HCT116 (cell line): Measurements from ENCODE around the gene KRTAP4-3. TPM values are rescaled to one million over a fixed set of nuclear protein-coding genes. Genes with fewer than 3 reads are reported as not detected.

Experiments used
- ATAC-seq: fragments of 200-7000 bp; cut with Tn5 transposase; 2 replicates; pipeline ENCODE4 v1.9.1; 2020; ENCODE audit warnings: mild to moderate bottlenecking, moderate library complexity
- BruUV-seq: library from RNA; stranded (reverse); fragments of 400-500 nt; replicated peaks from 2 replicates; lab custom pipeline; 2021; lab: Mats Ljungman, UMichigan
- CTCF ChIA-PET: fragments of 300-600 bp; sonication (Branson Sonifier 250); formaldehyde crosslinking; loops from one replicate; lab custom pipeline; 2021; ENCODE audit warnings: antibody characterized with exemption; lab: Charles Lee
- POLR2A ChIA-PET: fragments of 300-600, 350-600 bp; sonication (Branson Sonifier 250); formaldehyde crosslinking; loops from one replicate; lab custom pipeline; 2021; ENCODE audit warnings: antibody characterized with exemption; lab: Charles Lee
- RAD21 ChIA-PET, 2 experiments: fragments of 300-600 bp; sonication (Branson Sonifier 250); formaldehyde crosslinking; loops; one replicate each; lab custom pipeline; 2023; ENCODE audit warnings: low total read pairs in 2 of 2; ENCODE audit not compliant: uncharacterized antibody in 2 of 2, unreplicated experiment in 2 of 2, low non-redundant PET in 1 of 2; lab: Charles Lee
- DNase-seq: peaks from one replicate; pipeline ENCODE4 v3.0.0-alpha.2; 2010; ENCODE audit warnings: low read depth, low spot score
- H2AFZ ChIP-seq: fragments of 200-600 bp; shearing (Covaris generic), sonication (generic); 2 replicates; pipeline ENCODE4 v1.6.1; 2017; ENCODE audit warnings: low read depth, mixed run types, mixed read lengths, antibody characterized with exemption, low read length; ENCODE audit not compliant: poor library complexity, severe bottlenecking
- H3K27ac ChIP-seq: 2 replicates; pipeline ENCODE4 v1.5.1; 2012; ENCODE audit warnings: low read depth, low read length
- H3K27me3 ChIP-seq: fragments of 200-600 bp; sonication (generic); 2 replicates; pipeline ENCODE4 v1.6.1; 2016; ENCODE audit warnings: mixed run types, low read length, mixed read lengths; ENCODE audit not compliant: insufficient read depth
- H3K36me3 ChIP-seq, 2 experiments: fragments of 200-500 bp in 1 of 2; fragments of 200-600 bp in 1 of 2; sonication (Bioruptor generic) in 1 of 2; sonication (generic) in 1 of 2; 2 replicates each; pipeline versions ENCODE4 v1.5.1 to v1.6.1; 2014 to 2016; ENCODE audit warnings: low read length in 2 of 2, inconsistent platforms in 1 of 2, mixed read lengths in 1 of 2, mixed run types in 1 of 2; ENCODE audit not compliant: insufficient read depth in 2 of 2, control insufficient read depth in 1 of 2
- H3K4me1 ChIP-seq, 2 experiments: fragments of 200-600 bp in 1 of 2; sonication (generic) in 1 of 2; 2 replicates each; pipeline versions ENCODE4 v1.5.1 to v1.6.1; 2012 to 2017; ENCODE audit warnings: low read length in 2 of 2, inconsistent platforms in 1 of 2, mild to moderate bottlenecking in 1 of 2, mixed read lengths in 1 of 2, mixed run types in 1 of 2, moderate library complexity in 1 of 2; ENCODE audit not compliant: insufficient read depth in 2 of 2, control insufficient read depth in 1 of 2
- H3K4me2 ChIP-seq: fragments of 200-600 bp; sonication (generic); 2 replicates; pipeline ENCODE4 v1.6.1; 2017; ENCODE audit warnings: mixed run types, low read length, mixed read lengths
- H3K4me3 ChIP-seq, 2 experiments: fragments of 200-600 bp in 1 of 2; sonication (generic) in 1 of 2; replicated peaks in 1 of 2; 2 replicates each; pipeline ENCODE4 v1.5.1; 2011 to 2016; ENCODE audit warnings: low read length in 2 of 2, control low read depth in 1 of 2, low read depth in 1 of 2, mild to moderate bottlenecking in 1 of 2, mixed read lengths in 1 of 2, mixed run types in 1 of 2
- H3K79me2 ChIP-seq: fragments of 200-600 bp; sonication (generic); 2 replicates; pipeline ENCODE4 v1.6.1; 2017; ENCODE audit warnings: mild to moderate bottlenecking, mixed run types, low read length, moderate library complexity, mixed read lengths; ENCODE audit not compliant: insufficient read depth
- H3K9ac ChIP-seq: fragments of 200-600 bp; sonication (generic); 2 replicates; pipeline ENCODE4 v1.6.1; 2016; ENCODE audit warnings: low read length, mixed read lengths
- H3K9me2 ChIP-seq: fragments of 200-600 bp; sonication (generic), shearing (Covaris generic); 2 replicates; pipeline ENCODE4 v1.6.1; 2017; ENCODE audit warnings: mixed run types, mild to moderate bottlenecking, moderate library complexity; ENCODE audit not compliant: insufficient read depth
- H3K9me3 ChIP-seq, 2 experiments: fragments of 200-500 bp in 1 of 2; fragments of 200-600 bp in 1 of 2; sonication (Bioruptor generic) in 1 of 2; sonication (generic) in 1 of 2; 2 replicates each; pipeline ENCODE4 v1.6.1; 2014 to 2017; ENCODE audit warnings: low read length in 2 of 2, mixed read lengths in 2 of 2, inconsistent platforms in 1 of 2, low read depth in 1 of 2, mild to moderate bottlenecking in 1 of 2, mixed run types in 1 of 2, moderate library complexity in 1 of 2; ENCODE audit not compliant: control insufficient read depth in 1 of 2, insufficient read depth in 1 of 2
- H4K20me1 ChIP-seq: fragments of 200-600 bp; sonication (generic), shearing (Covaris generic); 2 replicates; pipeline ENCODE4 v1.6.1; 2017; ENCODE audit warnings: mixed run types, mild to moderate bottlenecking, moderate library complexity; ENCODE audit not compliant: insufficient read depth
- CBX3 ChIP-seq: IDR thresholded peaks from 2 replicates; pipeline ENCODE4 v1.6.1; 2012; ENCODE audit warnings: low read depth
- CEBPB ChIP-seq: IDR thresholded peaks from 2 replicates; pipeline ENCODE4 v1.6.1; 2012; ENCODE audit warnings: low read depth
- EGR1 ChIP-seq: IDR thresholded peaks from 2 replicates; pipeline ENCODE4 v1.6.1; 2012; ENCODE audit warnings: low read depth
- ELF1 ChIP-seq: IDR thresholded peaks from 2 replicates; pipeline ENCODE4 v1.6.1; 2012; ENCODE audit warnings: low read depth, borderline replicate concordance
- EZH2phosphoT487 ChIP-seq: fragments of 200-600 bp; IDR thresholded peaks from 2 replicates; pipeline ENCODE4 v1.6.1; 2018; ENCODE audit warnings: antibody characterized with exemption, borderline replicate concordance
- FOSL1 ChIP-seq: IDR thresholded peaks from 2 replicates; pipeline ENCODE4 v1.6.1; 2012; ENCODE audit warnings: low read depth
- JUND ChIP-seq: IDR thresholded peaks from 2 replicates; pipeline ENCODE4 v1.6.1; 2012
- POLR2A ChIP-seq: IDR thresholded peaks from 2 replicates; pipeline ENCODE4 v1.7.0; 2011; ENCODE audit warnings: borderline replicate concordance; ENCODE audit not compliant: insufficient read depth, insufficient read length; ENCODE audit errors: extremely low read depth
- POLR2AphosphoS5 ChIP-seq: IDR thresholded peaks from 2 replicates; pipeline ENCODE4 v1.6.1; 2011; ENCODE audit warnings: mild to moderate bottlenecking, low read depth, low read length, moderate library complexity
- RAD21 ChIP-seq: IDR thresholded peaks from 2 replicates; pipeline ENCODE4 v1.6.1; 2012; ENCODE audit warnings: low read depth, mild to moderate bottlenecking
- SIN3A ChIP-seq: IDR thresholded peaks from 2 replicates; pipeline ENCODE4 v1.6.1; 2012; ENCODE audit warnings: low read depth
- SP1 ChIP-seq: IDR thresholded peaks from 2 replicates; pipeline ENCODE4 v1.6.1; 2012; ENCODE audit warnings: low read depth
- SRF ChIP-seq: IDR thresholded peaks from 2 replicates; pipeline ENCODE4 v1.6.1; 2012; ENCODE audit warnings: low read depth
- TCF7L2 ChIP-seq: IDR thresholded peaks from 2 replicates; pipeline ENCODE4 v1.7.0; 2011; ENCODE audit warnings: borderline replicate concordance, inconsistent platforms; ENCODE audit not compliant: insufficient read depth, insufficient read length; ENCODE audit errors: extremely low read depth
- YY1 ChIP-seq: IDR thresholded peaks from 2 replicates; pipeline ENCODE4 v1.6.1; 2011; ENCODE audit warnings: low read length, low read depth, moderate library complexity, mild to moderate bottlenecking; ENCODE audit not compliant: insufficient replicate concordance; ENCODE audit errors: extremely low read depth
- ZNF274 ChIP-seq: fragments of 200-500 bp; sonication (Bioruptor generic); IDR thresholded peaks from 2 replicates; pipeline ENCODE4 v1.6.1; 2014; ENCODE audit warnings: mild to moderate bottlenecking, low read depth, low read length, inconsistent platforms
- intact Hi-C: fragments of 100-400 bp; cut with micrococcal nuclease; formaldehyde crosslinking; loops from 2 replicates; pipeline ENCODE4 v1.10.0; 2022
- total RNA-seq: library from RNA; stranded (reverse); gene quantifications from one replicate; pipeline ENCODE4 v1.2.1, GENCODE V29; 2021; ENCODE audit not compliant: unreplicated experiment
- TF ChIP-seq, protein P1 (sequence below), 3 experiments: fragments of 200-600 bp in 1 of 3; sonication (generic) in 1 of 3; IDR thresholded peaks in 2 of 3; conservative IDR thresholded peaks in 1 of 3; 2 replicates each; pipeline ENCODE4 v1.5.1; 2012 to 2017; ENCODE audit warnings: low read depth in 2 of 3, low read length in 2 of 3, antibody characterized with exemption in 1 of 3, borderline replicate concordance in 1 of 3, control low read depth in 1 of 3, mild to moderate bottlenecking in 1 of 3, mixed read lengths in 1 of 3, mixed run types in 1 of 3, moderate library complexity in 1 of 3; ENCODE audit not compliant: insufficient read depth in 1 of 3
- TF ChIP-seq, protein P2 (sequence below): IDR thresholded peaks from 2 replicates; pipeline ENCODE4 v1.6.1; 2012
- TF ChIP-seq, protein P3 (sequence below): IDR thresholded peaks from 2 replicates; pipeline ENCODE4 v1.6.1; 2012
- TF ChIP-seq, protein P4 (sequence below): IDR thresholded peaks from 2 replicates; pipeline ENCODE4 v1.6.1; 2012; ENCODE audit warnings: low read depth

KRTAP4-3 gene
- total RNA-seq, 1 experiment from 2014 or later, result not detected

DNA sequence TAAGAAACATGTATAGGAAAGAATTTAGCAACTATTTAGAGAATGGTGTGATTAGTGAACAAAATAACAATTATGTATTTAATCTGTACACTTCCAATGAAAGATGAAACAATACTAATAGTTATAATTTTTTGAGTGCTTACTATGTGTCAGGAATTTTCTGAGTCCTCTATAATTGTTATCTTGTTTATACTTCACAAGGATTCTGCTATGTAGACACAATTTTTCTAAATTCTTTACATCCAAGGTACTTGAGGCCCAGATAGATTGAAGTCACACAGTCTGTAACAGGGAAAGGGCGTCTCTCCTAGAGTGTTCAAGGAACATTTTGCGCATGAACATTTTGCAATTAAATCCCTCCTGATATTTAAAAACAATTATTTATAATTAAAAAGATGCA is 43.0 kb downstream of the KRTAP4-3 start:
- Histone ChIP-seq H3K4me3 (no peak overlapping the region), H3K9ac (no peak overlapping the region), H4K20me1 (no peaks in the 10 kb centered on the region), H3K4me1 (peaks cover 0 to 27% of the 10 kb centered on the region in 2 experiments; a peak in 2 of 4 replicates), H3K27ac (peak overlapping the region; percentile 2; the same call in 1 of the 2 replicates), H3K9me3 (peaks cover 0 to 14% of the 10 kb centered on the region in 2 experiments; a peak in 1 of 4 replicates), H3K27me3 (no peaks in the 10 kb centered on the region), H3K79me2 (no peaks in the 10 kb centered on the region), H3K36me3 (peaks cover 0 to 3% of the 10 kb centered on the region in 2 experiments; a peak in 1 of 4 replicates), H3K4me2 (no peak overlapping the region), H2AFZ (no peak overlapping the region), H3K9me2 (no peaks in the 10 kb centered on the region)
- ChIA-PET CTCF (no interaction called here), POLR2A (no interaction called here), RAD21 (no interaction called here)
- TF ChIP-seq, protein P1, sequence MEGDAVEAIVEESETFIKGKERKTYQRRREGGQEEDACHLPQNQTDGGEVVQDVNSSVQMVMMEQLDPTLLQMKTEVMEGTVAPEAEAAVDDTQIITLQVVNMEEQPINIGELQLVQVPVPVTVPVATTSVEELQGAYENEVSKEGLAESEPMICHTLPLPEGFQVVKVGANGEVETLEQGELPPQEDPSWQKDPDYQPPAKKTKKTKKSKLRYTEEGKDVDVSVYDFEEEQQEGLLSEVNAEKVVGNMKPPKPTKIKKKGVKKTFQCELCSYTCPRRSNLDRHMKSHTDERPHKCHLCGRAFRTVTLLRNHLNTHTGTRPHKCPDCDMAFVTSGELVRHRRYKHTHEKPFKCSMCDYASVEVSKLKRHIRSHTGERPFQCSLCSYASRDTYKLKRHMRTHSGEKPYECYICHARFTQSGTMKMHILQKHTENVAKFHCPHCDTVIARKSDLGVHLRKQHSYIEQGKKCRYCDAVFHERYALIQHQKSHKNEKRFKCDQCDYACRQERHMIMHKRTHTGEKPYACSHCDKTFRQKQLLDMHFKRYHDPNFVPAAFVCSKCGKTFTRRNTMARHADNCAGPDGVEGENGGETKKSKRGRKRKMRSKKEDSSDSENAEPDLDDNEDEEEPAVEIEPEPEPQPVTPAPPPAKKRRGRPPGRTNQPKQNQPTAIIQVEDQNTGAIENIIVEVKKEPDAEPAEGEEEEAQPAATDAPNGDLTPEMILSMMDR (IDR thresholded peaks at IDR 0.05 in 2 of 3, conservative IDR thresholded peaks at IDR 0.05 in 1 of 3; ENCODE audit: borderline replicate concordance in 1 of 3, insufficient read depth in 1 of 3, low read depth in 2 of 3, low read length in 2 of 3), result no peak
- TF ChIP-seq, protein P2, sequence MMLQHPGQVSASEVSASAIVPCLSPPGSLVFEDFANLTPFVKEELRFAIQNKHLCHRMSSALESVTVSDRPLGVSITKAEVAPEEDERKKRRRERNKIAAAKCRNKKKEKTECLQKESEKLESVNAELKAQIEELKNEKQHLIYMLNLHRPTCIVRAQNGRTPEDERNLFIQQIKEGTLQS, result no peak
- TF ChIP-seq TCF7L2 (no peak), SRF (no peak), YY1 (no peak), EGR1 (no peak), SP1 (no peak), RAD21 (no peak), CEBPB (no peak), ZNF274 (no peak), FOSL1 (no peak), POLR2AphosphoS5 (no peak), ELF1 (no peak), EZH2phosphoT487 (no peak), JUND (no peak), SIN3A (no peak), CBX3 (no peak), POLR2A (no peak)
- TF ChIP-seq, protein P3, sequence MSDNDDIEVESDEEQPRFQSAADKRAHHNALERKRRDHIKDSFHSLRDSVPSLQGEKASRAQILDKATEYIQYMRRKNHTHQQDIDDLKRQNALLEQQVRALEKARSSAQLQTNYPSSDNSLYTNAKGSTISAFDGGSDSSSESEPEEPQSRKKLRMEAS, result no peak
- TF ChIP-seq, protein P4, sequence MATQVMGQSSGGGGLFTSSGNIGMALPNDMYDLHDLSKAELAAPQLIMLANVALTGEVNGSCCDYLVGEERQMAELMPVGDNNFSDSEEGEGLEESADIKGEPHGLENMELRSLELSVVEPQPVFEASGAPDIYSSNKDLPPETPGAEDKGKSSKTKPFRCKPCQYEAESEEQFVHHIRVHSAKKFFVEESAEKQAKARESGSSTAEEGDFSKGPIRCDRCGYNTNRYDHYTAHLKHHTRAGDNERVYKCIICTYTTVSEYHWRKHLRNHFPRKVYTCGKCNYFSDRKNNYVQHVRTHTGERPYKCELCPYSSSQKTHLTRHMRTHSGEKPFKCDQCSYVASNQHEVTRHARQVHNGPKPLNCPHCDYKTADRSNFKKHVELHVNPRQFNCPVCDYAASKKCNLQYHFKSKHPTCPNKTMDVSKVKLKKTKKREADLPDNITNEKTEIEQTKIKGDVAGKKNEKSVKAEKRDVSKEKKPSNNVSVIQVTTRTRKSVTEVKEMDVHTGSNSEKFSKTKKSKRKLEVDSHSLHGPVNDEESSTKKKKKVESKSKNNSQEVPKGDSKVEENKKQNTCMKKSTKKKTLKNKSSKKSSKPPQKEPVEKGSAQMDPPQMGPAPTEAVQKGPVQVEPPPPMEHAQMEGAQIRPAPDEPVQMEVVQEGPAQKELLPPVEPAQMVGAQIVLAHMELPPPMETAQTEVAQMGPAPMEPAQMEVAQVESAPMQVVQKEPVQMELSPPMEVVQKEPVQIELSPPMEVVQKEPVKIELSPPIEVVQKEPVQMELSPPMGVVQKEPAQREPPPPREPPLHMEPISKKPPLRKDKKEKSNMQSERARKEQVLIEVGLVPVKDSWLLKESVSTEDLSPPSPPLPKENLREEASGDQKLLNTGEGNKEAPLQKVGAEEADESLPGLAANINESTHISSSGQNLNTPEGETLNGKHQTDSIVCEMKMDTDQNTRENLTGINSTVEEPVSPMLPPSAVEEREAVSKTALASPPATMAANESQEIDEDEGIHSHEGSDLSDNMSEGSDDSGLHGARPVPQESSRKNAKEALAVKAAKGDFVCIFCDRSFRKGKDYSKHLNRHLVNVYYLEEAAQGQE, result no peak
- ATAC-seq, result no peak
- DNase-seq, result no peak
- BruUV-seq, result no TSS peak
- intact Hi-C loops, result no loop called here
